CD4-positive, alpha-beta T cell treated with Interleukin-12 subunit alpha and Interleukin-12 subunit beta, for 1 hour (primary cell): ENCODE measurements around the gene TRAF2.
"Not testable (repeated sequence)": the region's sequence is repeated elsewhere in the genome, so short reads cannot be mapped to it uniquely, and the experiment has no call there.

ENCODE experiments used
- DNase-seq: peaks from one replicate; pipeline ENCODE4 v3.0.0-alpha.2; 2020

TRAF2 gene

GRCh38 chr9:136885950-136886578 lies at the start of gene TRAF2:
Gene TRAF2 (plus strand): TSS chr9:136886516. CDS start chr9:136898741, 12,225 bp downstream.
- DNase-seq: peak; percentile 99

- DNase-seq: no peak
These were observed 49.0 kb upstream of the TRAF2 start for GRCh38 chr9:136837146-136837855.

GRCh38 chr9:136837856-136838277 lies 48.4 kb upstream of the TRAF2 start:
- DNase-seq: not testable (repeated sequence)

- no peak for DNase-seq
These were observed 47.7 kb upstream of the TRAF2 start for GRCh38 chr9:136838314-136839228.

GRCh38 chr9:136839229-136840139 lies 46.8 kb upstream of the TRAF2 start:
- no peak for DNase-seq

GRCh38 chr9:136840140-136840876 lies 46.0 kb upstream of the TRAF2 start:
- DNase-seq: no peak

GRCh38 chr9:136840877-136841645 lies 45.3 kb upstream of the TRAF2 start:
- no peak for DNase-seq

- DNase-seq: not testable (repeated sequence)
These were observed 44.5 kb upstream of the TRAF2 start for GRCh38 chr9:136841646-136842379.

GRCh38 chr9:136842380-136842948 lies 43.9 kb upstream of the TRAF2 start, which contains the start of gene AJM1:
Gene AJM1 (plus strand): TSS chr9:136842478. CDS start chr9:136844415, 1,937 bp downstream.
- peak; percentile 85 for DNase-seq

- DNase-seq: not testable (repeated sequence)
These were observed 43.0 kb upstream of the TRAF2 start for GRCh38 chr9:136843159-136843800.

- peak; percentile 67 for DNase-seq
These were observed 42.2 kb upstream of the TRAF2 start for GRCh38 chr9:136843801-136844740.

- DNase-seq: peak; percentile 25
These were observed 41.4 kb upstream of the TRAF2 start for GRCh38 chr9:136844761-136845464.

- DNase-seq: no peak
These were observed 40.7 kb upstream of the TRAF2 start for GRCh38 chr9:136845465-136846260.

GRCh38 chr9:136846376-136847087 lies 39.8 kb upstream of the TRAF2 start:
- DNase-seq: peak; percentile 14

- DNase-seq: peak; percentile 20
These were observed 39.1 kb upstream of the TRAF2 start for GRCh38 chr9:136847088-136847825.
